Ovary (tissue), 9 donors: ENCODE data around the gene NSMCE4A. TPM values are rescaled to one million over a fixed set of nuclear protein-coding genes. Genes with fewer than 3 reads are reported as not detected.

Source experiments
- DNase-seq, 5 donors: peaks; one replicate each; pipeline ENCODE4 v3.0.0-alpha.2; 2019 to 2020
- H3K27ac ChIP-seq, 2 donors: fragments of 200-600 bp; one replicate each; pipeline versions ENCODE4 v1.5.1 to v1.8.0; 2019 to 2022
- H3K27me3 ChIP-seq: fragments of 200-600 bp; one replicate; pipeline ENCODE4 v1.8.0; 2022
- H3K36me3 ChIP-seq: fragments of 200-600 bp; sonication (generic); one replicate; pipeline ENCODE4 v1.5.1; 2019
- H3K4me1 ChIP-seq: one replicate; pipeline ENCODE4 v1.8.1; 2013; ENCODE audit warnings: mild to moderate bottlenecking, moderate library complexity; ENCODE audit not compliant: insufficient read depth
- H3K4me3 ChIP-seq: fragments of 200-600 bp; sonication (generic); one replicate; pipeline ENCODE4 v1.5.1; 2017
- H3K9me3 ChIP-seq, 2 donors: fragments of 200-600 bp in 1 of 2; sonication (generic) in 1 of 2; one replicate each; pipeline versions ENCODE4 v1.5.1 to v1.8.1; 2013 to 2019; ENCODE audit warnings: mild to moderate bottlenecking in 1 of 2, moderate library complexity in 1 of 2
- EP300 ChIP-seq: sonication (generic); formaldehyde crosslinking; IDR thresholded peaks from one replicate; pipeline ENCODE4 v1.6.1; 2017; ENCODE audit warnings: antibody characterized with exemption
- POLR2A ChIP-seq: fragments of 450-650 bp; IDR thresholded peaks from one replicate; pipeline ENCODE4 v1.6.1; 2017; ENCODE audit warnings: antibody characterized with exemption, mild to moderate bottlenecking, moderate library complexity
- WGBS, 3 donors: extraction: QIAGEN DNeasy Blood & Tissue Kit in 1 of 3; methylation state at CpG; one replicate each; pipeline versions ENCODE4 v1.1.5 to v1.1.7; 2013 to 2017; 5-methylcytosine and 5-hydroxymethylcytosine counted together
- intact Hi-C, 4 donors: fragments of 100-400 bp; cut with DNase I; formaldehyde crosslinking; loops; one replicate each; pipeline versions ENCODE4 v1.11.0 to v1.15.1; 2022 to 2023
- polyA plus RNA-seq, 2 donors: library from polyadenylated mRNA; stranded (reverse); fragments of 200-250 nt in 1 of 2; fragments of 350-450 nt in 1 of 2; fragmentation: Illumina TruSeq in 1 of 2; extraction: RNeasy Lipid Tissue Mini Kit (QIAGEN cat#74804) in 1 of 2; gene quantifications; one replicate each; pipeline ENCODE4 v1.2.3, GENCODE V29; 2013 to 2014
- total RNA-seq, 7 donors: library from RNA; depleted of rRNA in 2 of 7; stranded (reverse); fragments of >200 nt in 2 of 7; fragmentation: NEBNext Ultra II Directional in 3 of 7; extraction: Animal tissue kit (Norgen Biotek cat#: 25700) in 3 of 7; gene quantifications; one replicate each; pipeline versions ENCODE4 v1.1.0 to v1.2.4, GENCODE V29; 2016 to 2023
- TF ChIP-seq, protein P1 (sequence below), 3 donors: fragments of 450-650 bp in 2 of 3; fragments of 200-600 bp in 1 of 3; IDR thresholded peaks; one replicate each; pipeline versions ENCODE4 v1.5.1 to v1.8.0; 2016 to 2022; ENCODE audit warnings: antibody characterized with exemption in 3 of 3, mild to moderate bottlenecking in 1 of 3
- donor health status: DM: no; HTN: no; CAD: no; lungs with moderate emphysema.
- donor health status: DM: no; HTN: no; CAD: no.
- donor health status: Bipolar disorder and iron deficiency.
- donor health status: DM: yes; HTN: yes; CAD: no.
- donor health status: DM: no; HTN: no; CAD: no.
- donor health status: DM: yes; HTN: yes; CAD: no.

Gene NSMCE4A
- total and polyA plus RNA-seq, 9 donors = 34.1 to 71.4 (median 43.6) TPM

DNA sequence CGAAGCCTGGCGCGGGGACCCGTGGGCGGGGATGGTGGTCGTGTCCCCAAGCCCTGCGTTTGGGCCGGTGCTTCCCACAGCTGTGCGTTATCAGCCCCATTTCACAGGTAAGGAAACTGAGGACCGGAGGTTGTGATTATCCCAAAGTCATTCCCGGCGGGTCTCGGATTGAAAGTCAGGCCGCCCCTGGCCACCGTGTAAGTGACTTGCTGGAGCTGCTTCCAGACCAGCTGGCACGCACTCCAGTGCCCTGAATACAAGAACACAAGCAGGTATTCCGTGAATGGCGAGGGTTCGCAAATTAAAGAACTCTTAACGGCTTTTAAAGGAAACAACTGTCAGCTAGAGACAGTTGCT is 46.5 kb downstream of the NSMCE4A start:
- TF ChIP-seq EP300 (no peak), POLR2A (no peak)
- TF ChIP-seq, protein P1, sequence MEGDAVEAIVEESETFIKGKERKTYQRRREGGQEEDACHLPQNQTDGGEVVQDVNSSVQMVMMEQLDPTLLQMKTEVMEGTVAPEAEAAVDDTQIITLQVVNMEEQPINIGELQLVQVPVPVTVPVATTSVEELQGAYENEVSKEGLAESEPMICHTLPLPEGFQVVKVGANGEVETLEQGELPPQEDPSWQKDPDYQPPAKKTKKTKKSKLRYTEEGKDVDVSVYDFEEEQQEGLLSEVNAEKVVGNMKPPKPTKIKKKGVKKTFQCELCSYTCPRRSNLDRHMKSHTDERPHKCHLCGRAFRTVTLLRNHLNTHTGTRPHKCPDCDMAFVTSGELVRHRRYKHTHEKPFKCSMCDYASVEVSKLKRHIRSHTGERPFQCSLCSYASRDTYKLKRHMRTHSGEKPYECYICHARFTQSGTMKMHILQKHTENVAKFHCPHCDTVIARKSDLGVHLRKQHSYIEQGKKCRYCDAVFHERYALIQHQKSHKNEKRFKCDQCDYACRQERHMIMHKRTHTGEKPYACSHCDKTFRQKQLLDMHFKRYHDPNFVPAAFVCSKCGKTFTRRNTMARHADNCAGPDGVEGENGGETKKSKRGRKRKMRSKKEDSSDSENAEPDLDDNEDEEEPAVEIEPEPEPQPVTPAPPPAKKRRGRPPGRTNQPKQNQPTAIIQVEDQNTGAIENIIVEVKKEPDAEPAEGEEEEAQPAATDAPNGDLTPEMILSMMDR (IDR thresholded peaks at IDR 0.05) = no peak
- DNase-seq = no peak
- peaks cover 2% of the 10 kb centered on the region for H3K4me1 ChIP-seq
- 1 to 6% (median 3%) methylated on average over 11 to 20 of the region's 20 CpGs for WGBS, 3 donors
- H3K4me3 ChIP-seq = peak overlapping the region; percentile 90
- H3K27me3 ChIP-seq = no peaks in the 10 kb centered on the region
- no peaks in the 10 kb centered on the region for H3K36me3 ChIP-seq
- H3K9me3 ChIP-seq = no peaks in the 10 kb centered on the region
- peak overlapping the region; percentile 96 to 97 for H3K27ac ChIP-seq
- intact Hi-C loops = loop anchor here in 1 of 4 donors (5.0 kb wide), 1 partner anchor 184 kb away; no protein-coding TSS in a partner anchor

DNA sequence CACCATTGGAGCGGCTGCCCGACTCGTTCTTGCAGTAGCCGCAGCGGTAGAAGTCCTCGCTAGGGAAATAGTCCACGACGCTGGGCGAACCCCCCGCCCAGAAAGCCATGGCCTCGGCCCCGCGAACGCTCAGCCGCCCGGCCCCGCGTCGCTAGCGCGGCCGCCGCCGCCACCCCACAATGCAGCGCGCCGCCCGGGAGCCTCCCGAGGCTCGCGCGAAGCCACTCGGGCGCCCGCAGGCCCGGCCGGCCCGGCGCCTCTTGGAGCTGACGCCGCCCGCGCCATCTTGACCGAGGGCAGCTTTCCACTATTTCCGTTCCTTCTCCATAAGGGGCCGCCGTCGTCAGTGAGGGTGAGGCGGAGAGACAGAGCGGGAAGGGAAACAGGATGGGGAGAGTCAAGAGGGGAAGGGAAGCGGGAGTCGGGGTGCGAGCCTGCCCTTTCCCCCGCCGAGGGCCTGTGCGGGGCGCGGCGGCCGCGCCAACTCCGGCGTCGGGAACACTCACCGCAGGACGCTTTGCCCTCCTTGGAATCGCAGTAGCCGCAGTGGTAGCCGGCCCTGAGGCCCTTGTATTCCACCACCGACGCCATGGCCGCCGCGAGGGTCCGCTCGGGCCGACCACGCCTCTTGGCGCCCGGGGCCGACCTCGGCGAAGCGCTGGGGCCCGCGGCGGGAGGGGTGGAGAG is 47.0 kb downstream of the NSMCE4A start, which contains the start of gene ATE1:
TSS of gene ATE1 (minus strand) at position 191 of the 687 bp plus-strand sequence. CDS start at position 109, 82 bp downstream.
- TF ChIP-seq POLR2A (peak; percentile 84), EP300 (no peak)
- TF ChIP-seq, protein P1 (IDR thresholded peaks at IDR 0.05) = peak in 1 of 3 donors; percentile 10
- Histone ChIP-seq H3K9me3 (no peaks in the 10 kb centered on the region), H3K4me1 (peaks cover 2% of the 10 kb centered on the region), H3K36me3 (no peaks in the 10 kb centered on the region), H3K27me3 (no peaks in the 10 kb centered on the region), H3K27ac (peak within 1 kb of the TSS; percentile 96 to 97), H3K4me3 (peak within 1 kb of the TSS; percentile 90)
- 0 to 1% (median 0%) methylated on average over 64 to 87 of the region's 87 CpGs for WGBS, 3 donors
- peak; percentile 89 to 95 (median 92) for DNase-seq
- intact Hi-C loops = loop anchor here in 1 of 4 donors (5.0 kb wide), 1 partner anchor 184 kb away; no protein-coding TSS in a partner anchor

DNA sequence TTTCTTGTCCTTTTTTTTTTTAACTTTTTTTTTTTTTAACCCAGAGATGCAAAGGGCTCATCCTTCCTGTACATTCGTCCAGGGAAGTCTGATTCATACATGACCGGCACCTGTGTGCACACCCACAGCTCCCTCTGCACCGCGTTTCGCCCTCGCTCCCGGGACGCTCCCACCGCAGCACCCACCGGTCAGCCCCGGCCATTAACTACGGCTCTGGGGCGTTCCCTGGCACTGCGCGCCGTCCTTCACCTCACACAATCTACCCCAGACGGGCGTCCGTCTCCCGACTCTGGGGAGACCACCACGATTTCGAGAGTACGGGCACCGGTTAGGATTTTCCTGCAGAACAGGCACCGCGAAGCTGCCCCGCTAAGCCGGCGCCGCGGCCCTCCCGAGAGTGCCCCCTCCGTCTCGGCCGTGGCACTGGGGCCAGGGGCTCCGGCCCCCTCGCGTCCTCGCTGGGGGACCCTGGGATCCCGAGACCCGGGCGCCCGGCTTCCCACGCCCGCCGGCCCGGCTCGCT is 47.6 kb downstream of the NSMCE4A start:
- H3K27me3 ChIP-seq = no peaks in the 10 kb centered on the region
- no peaks in the 10 kb centered on the region for H3K36me3 ChIP-seq
- peaks cover 2% of the 10 kb centered on the region for H3K4me1 ChIP-seq
- 0 to 1% (median 0%) methylated on average over 47 to 48 of the region's 48 CpGs for WGBS, 3 donors
- peak overlapping the region; percentile 96 to 97 for H3K27ac ChIP-seq
- H3K4me3 ChIP-seq = peak overlapping the region; percentile 90
- no peaks in the 10 kb centered on the region for H3K9me3 ChIP-seq
- DNase-seq = peak in 4 of 5 donors; percentile 38 to 75 (median 57)
- TF ChIP-seq, protein P1 (IDR thresholded peaks at IDR 0.05) = no peak
- TF ChIP-seq POLR2A (no peak), EP300 (no peak)
- intact Hi-C loops = loop anchor here in 1 of 4 donors (5.0 kb wide), 1 partner anchor 185 kb away; no protein-coding TSS in a partner anchor

DNA sequence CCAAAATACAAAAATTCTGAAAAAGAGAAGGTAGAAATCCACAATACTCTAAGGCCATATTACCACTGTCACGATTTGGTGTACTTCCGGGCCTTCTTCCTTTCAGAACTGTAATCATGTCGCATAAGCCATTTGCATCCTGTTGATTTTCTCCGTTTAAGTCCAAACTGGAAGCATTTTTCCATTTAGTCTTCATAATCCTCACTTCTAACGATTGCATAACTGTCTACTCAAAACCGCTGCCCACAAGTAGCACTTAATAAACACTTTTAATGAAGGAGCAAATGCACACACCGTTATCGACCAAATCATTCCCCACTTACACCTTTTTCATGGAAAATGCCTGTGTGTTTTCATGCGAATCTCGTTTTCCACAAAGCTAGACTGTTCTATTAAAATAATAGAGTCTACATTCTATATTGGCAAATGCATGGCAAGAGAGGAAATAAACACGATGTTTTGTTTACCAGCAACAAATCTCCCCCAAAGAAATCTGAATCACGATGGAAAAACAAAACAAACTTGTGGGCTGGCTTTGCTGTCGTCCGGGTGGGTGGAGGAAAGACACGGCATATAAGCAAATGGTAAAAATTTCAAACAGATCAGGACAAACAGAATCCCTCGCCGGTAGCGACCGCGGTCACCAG is 48.2 kb downstream of the NSMCE4A start:
- no peak for TF ChIP-seq POLR2A
- TF ChIP-seq, protein P1 (IDR thresholded peaks at IDR 0.05) = no peak
- Histone ChIP-seq H3K9me3 (no peaks in the 10 kb centered on the region), H3K4me1 (peaks cover 2% of the 10 kb centered on the region), H3K36me3 (no peaks in the 10 kb centered on the region), H3K27me3 (no peaks in the 10 kb centered on the region), H3K4me3 (peak overlapping the region; percentile 90), H3K27ac (peak overlapping the region; percentile 96 to 97)
- DNase-seq = no peak
- 1% methylated on average over 20 of the region's 20 CpGs for WGBS, 3 donors
- intact Hi-C loops = loop anchor here in 1 of 4 donors (5.0 kb wide), 1 partner anchor 186 kb away; no protein-coding TSS in a partner anchor
